ENCODE data around the gene ALDH5A1.

DNA sequence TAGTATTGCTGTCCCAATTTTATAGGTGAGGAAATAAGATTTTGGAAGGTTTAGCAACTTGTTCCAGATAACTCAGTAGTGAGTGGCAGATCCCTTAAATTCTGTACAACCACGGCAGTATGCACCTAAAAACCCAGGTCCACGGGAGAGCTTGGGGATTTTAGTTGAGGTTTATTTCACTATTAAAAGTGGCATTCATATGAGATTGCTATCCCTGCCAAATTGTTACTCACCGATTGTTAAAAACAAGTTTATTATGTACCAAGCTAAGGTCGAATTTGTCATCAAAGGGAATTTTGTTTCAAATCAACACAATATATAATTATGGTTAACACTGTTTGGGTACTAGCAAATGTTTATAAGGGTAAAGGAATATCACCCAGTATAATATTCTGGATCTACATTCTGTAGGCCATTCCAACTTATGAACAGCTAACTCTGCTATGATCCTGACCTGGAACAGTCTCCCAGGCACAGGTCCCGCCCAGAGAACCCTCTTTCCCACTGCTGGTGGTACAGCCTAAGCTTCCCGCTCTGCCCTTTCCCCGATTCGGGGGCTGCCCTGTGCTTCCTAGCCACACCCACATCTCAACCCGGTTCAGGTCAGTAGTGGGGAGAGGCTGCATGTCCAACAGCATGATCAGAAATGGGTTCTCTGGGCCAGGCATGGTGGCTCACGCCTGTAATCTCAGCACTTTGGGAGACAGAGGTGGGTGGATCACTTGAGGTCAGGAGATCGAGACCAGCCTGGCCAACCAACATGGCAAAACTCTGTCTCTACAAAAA is 30.3 kb upstream of the ALDH5A1 start:
- TF ChIP-seq, protein P1, sequence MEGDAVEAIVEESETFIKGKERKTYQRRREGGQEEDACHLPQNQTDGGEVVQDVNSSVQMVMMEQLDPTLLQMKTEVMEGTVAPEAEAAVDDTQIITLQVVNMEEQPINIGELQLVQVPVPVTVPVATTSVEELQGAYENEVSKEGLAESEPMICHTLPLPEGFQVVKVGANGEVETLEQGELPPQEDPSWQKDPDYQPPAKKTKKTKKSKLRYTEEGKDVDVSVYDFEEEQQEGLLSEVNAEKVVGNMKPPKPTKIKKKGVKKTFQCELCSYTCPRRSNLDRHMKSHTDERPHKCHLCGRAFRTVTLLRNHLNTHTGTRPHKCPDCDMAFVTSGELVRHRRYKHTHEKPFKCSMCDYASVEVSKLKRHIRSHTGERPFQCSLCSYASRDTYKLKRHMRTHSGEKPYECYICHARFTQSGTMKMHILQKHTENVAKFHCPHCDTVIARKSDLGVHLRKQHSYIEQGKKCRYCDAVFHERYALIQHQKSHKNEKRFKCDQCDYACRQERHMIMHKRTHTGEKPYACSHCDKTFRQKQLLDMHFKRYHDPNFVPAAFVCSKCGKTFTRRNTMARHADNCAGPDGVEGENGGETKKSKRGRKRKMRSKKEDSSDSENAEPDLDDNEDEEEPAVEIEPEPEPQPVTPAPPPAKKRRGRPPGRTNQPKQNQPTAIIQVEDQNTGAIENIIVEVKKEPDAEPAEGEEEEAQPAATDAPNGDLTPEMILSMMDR (conservative IDR thresholded peaks at IDR 0.05; ENCODE audit: low read length): no peak
- no peak for TF ChIP-seq EZH2phosphoT487 (IDR thresholded peaks at IDR 0.05; ENCODE audit: borderline replicate concordance, low read depth, low read length)

All from OCI-LY7 (cell line).